Fibroblast of lung (primary cell): ENCODE results near the gene TTC33. TPM values are rescaled to one million over a fixed set of nuclear protein-coding genes. Genes with fewer than 3 reads are reported as not detected.

Experiments
- DNase-seq, 2 donors: peaks; one replicate each; pipeline versions ENCODE4 v3.0.0 to v3.0.0-alpha.2; 2010; ENCODE audit warnings: low read depth in 2 of 2
- H2AFZ ChIP-seq: 2 replicates; pipeline ENCODE4 v1.5.1; 2012; ENCODE audit warnings: low read length, control low read depth, inconsistent platforms
- H3K27ac ChIP-seq: 2 replicates; pipeline ENCODE4 v1.5.1; 2011; ENCODE audit warnings: low read length, control low read depth; ENCODE audit not compliant: insufficient read depth
- H3K27me3 ChIP-seq: 2 replicates; pipeline ENCODE4 v1.5.1; 2011; ENCODE audit warnings: mild to moderate bottlenecking, low read length; ENCODE audit not compliant: control insufficient read depth, insufficient read depth
- H3K36me3 ChIP-seq: 2 replicates; pipeline ENCODE4 v1.5.1; 2011; ENCODE audit warnings: low read length; ENCODE audit not compliant: control insufficient read depth, insufficient read depth
- H3K4me1 ChIP-seq: 2 replicates; pipeline ENCODE4 v1.5.1; 2011; ENCODE audit warnings: low read length; ENCODE audit not compliant: control insufficient read depth, insufficient read depth; ENCODE audit errors: extremely low read depth
- H3K4me2 ChIP-seq: 2 replicates; pipeline ENCODE4 v1.5.1; 2011; ENCODE audit warnings: low read length, control low read depth; ENCODE audit not compliant: insufficient read depth; ENCODE audit errors: extremely low read depth
- H3K4me3 ChIP-seq, 4 experiments: fragments of 200-600 bp in 1 of 4; sonication (generic) in 1 of 4; replicated peaks in 1 of 4; 2 replicates each; pipeline ENCODE4 v1.5.1; 2011 to 2016; ENCODE audit warnings: low read length in 4 of 4, low read depth in 3 of 4, mild to moderate bottlenecking in 3 of 4, control low read depth in 2 of 4, inconsistent platforms in 1 of 4, mixed read lengths in 1 of 4; ENCODE audit not compliant: insufficient read depth in 1 of 4; ENCODE audit errors: control extremely low read depth in 1 of 4
- H3K79me2 ChIP-seq: 2 replicates; pipeline ENCODE4 v1.5.1; 2012; ENCODE audit warnings: mild to moderate bottlenecking, low read length, inconsistent platforms; ENCODE audit not compliant: control insufficient read depth, insufficient read depth
- H3K9ac ChIP-seq: 2 replicates; pipeline ENCODE4 v1.5.1; 2011; ENCODE audit warnings: mild to moderate bottlenecking, low read length, control low read depth; ENCODE audit not compliant: insufficient read depth
- H3K9me3 ChIP-seq: 2 replicates; pipeline ENCODE4 v1.5.1; 2012; ENCODE audit warnings: low read depth, low read length; ENCODE audit not compliant: control insufficient read depth, insufficient read depth
- H4K20me1 ChIP-seq: 2 replicates; pipeline ENCODE4 v1.5.1; 2011; ENCODE audit warnings: low read length; ENCODE audit not compliant: control insufficient read depth, insufficient read depth; ENCODE audit errors: extremely low read depth
- CTCF ChIP-seq, 2 donors: IDR thresholded peaks in 1 of 2; conservative IDR thresholded peaks in 1 of 2; 1 replicate in 1 of 2; 2 replicates in 1 of 2; pipeline ENCODE4 v1.5.1; 2011 to 2012; ENCODE audit warnings: low read length in 2 of 2, control low read depth in 1 of 2, inconsistent platforms in 1 of 2, low read depth in 1 of 2, mild to moderate bottlenecking in 1 of 2
- EZH2 ChIP-seq: IDR thresholded peaks from 2 replicates; pipeline ENCODE4 v1.5.1; 2012; ENCODE audit warnings: low read length, control low read depth, mild to moderate bottlenecking; ENCODE audit errors: missing control alignments
- polyA plus RNA-seq, 2 donors: library from polyadenylated mRNA; depleted of rRNA in 1 of 2; stranded (reverse) in 1 of 2; unstranded in 1 of 2; fragments of >200 nt; gene quantifications; 2 replicates each; pipeline ENCODE4 v1.2.1, GENCODE V29; 2011 to 2012; ENCODE audit warnings: missing spikeins in 1 of 2
- total RNA-seq: library from RNA; depleted of rRNA; stranded (reverse); fragments of >200 nt; gene quantifications from 2 replicates; pipeline ENCODE4 v1.2.1, GENCODE V29; 2014

TTC33 gene
- total and polyA plus RNA-seq, 2 donors (not counting 1 experiment from before 2014, with no cell fraction given), result 8.7 to 16.3 TPM

GRCh38 chr5:40776658-40776977 lies 20.9 kb upstream of the TTC33 start:
- TF ChIP-seq CTCF (conservative IDR thresholded peaks at IDR 0.05 in 1 of 2, IDR thresholded peaks at IDR 0.05 in 1 of 2; ENCODE audit: low read depth in 1 of 2, low read length in 2 of 2) (no peak), EZH2 (no peak)
- Histone ChIP-seq H3K4me3 (no peak overlapping the region), H3K79me2 (peaks cover 56% of the 10 kb centered on the region), H3K9ac (no peak overlapping the region), H3K27ac (no peak overlapping the region), H3K4me1 (peaks cover under 1% of the 10 kb centered on the region), H4K20me1 (no peaks in the 10 kb centered on the region), H3K9me3 (no peaks in the 10 kb centered on the region), H3K27me3 (no peaks in the 10 kb centered on the region), H3K36me3 (peaks cover 6% of the 10 kb centered on the region), H3K4me2 (no peak overlapping the region), H2AFZ (no peak overlapping the region)
- no peak for DNase-seq

GRCh38 chr5:40775846-40776657 lies 20.3 kb upstream of the TTC33 start:
- TF ChIP-seq EZH2 (no peak), CTCF (conservative IDR thresholded peaks at IDR 0.05 in 1 of 2, IDR thresholded peaks at IDR 0.05 in 1 of 2; ENCODE audit: low read depth in 1 of 2, low read length in 2 of 2) (no peak)
- Histone ChIP-seq H3K9ac (no peak overlapping the region), H3K4me3 (no peak overlapping the region), H3K4me1 (no peaks in the 10 kb centered on the region), H3K27ac (no peak overlapping the region), H3K27me3 (no peaks in the 10 kb centered on the region), H3K9me3 (no peaks in the 10 kb centered on the region), H3K36me3 (peaks cover 6% of the 10 kb centered on the region), H2AFZ (no peak overlapping the region), H3K79me2 (peaks cover 51% of the 10 kb centered on the region), H3K4me2 (peak overlapping the region; percentile 36), H4K20me1 (no peaks in the 10 kb centered on the region)
- DNase-seq, result no peak

GRCh38 chr5:40775085-40775845 lies 19.5 kb upstream of the TTC33 start:
- H3K79me2 ChIP-seq, result peaks cover 43% of the 10 kb centered on the region
- TF ChIP-seq CTCF (conservative IDR thresholded peaks at IDR 0.05 in 1 of 2, IDR thresholded peaks at IDR 0.05 in 1 of 2; ENCODE audit: low read depth in 1 of 2, low read length in 2 of 2) (no peak), EZH2 (no peak)
- no peaks in the 10 kb centered on the region for H4K20me1 ChIP-seq
- no peak overlapping the region for H3K4me2 ChIP-seq
- DNase-seq, result no peak
- H3K27me3 ChIP-seq, result no peaks in the 10 kb centered on the region
- peaks cover 6% of the 10 kb centered on the region for H3K36me3 ChIP-seq
- H3K9me3 ChIP-seq, result no peaks in the 10 kb centered on the region
- no peak overlapping the region for H3K27ac ChIP-seq
- H3K4me3 ChIP-seq, result no peak overlapping the region
- no peak overlapping the region for H2AFZ ChIP-seq
- no peaks in the 10 kb centered on the region for H3K4me1 ChIP-seq
- no peak overlapping the region for H3K9ac ChIP-seq
